HepG2 (cell line): ENCODE results near the gene SLC43A1. TPM values are rescaled to one million over a fixed set of nuclear protein-coding genes. Genes with fewer than 3 reads are reported as not detected.
A peak's percentile ranks its signal among the peaks of the same experiment; 100 is the strongest.

Experiments used
- AHR ChIP-seq: IDR thresholded peaks from 2 replicates; pipeline ENCODE4 v1.6.1; 2018; ENCODE audit warnings: missing genetic modification reagents, missing compliant biosample characterization
- CBX5 ChIP-seq: sonication (generic); formaldehyde crosslinking; IDR thresholded peaks from 2 replicates; pipeline ENCODE4 v1.4.0; 2020; ENCODE audit warnings: missing genetic modification reagents, borderline replicate concordance
- CCAR2 ChIP-seq: fragments of 200-400 bp; formaldehyde crosslinking; optimal IDR thresholded peaks from 2 replicates; pipeline ENCODE3; 2018; ENCODE audit warnings: low read depth, mild to moderate bottlenecking, low read length, moderate library complexity
- CEBPB ChIP-seq: IDR thresholded peaks from 2 replicates; pipeline ENCODE4 v1.6.1; 2011; ENCODE audit warnings: low read depth, low read length, improper control_type of control experiment, borderline replicate concordance
- GABPB1 ChIP-seq: IDR thresholded peaks from 2 replicates; pipeline ENCODE4 v1.6.1; 2016; ENCODE audit warnings: mild to moderate bottlenecking, missing genetic modification reagents, moderate library complexity, missing compliant biosample characterization
- HNRNPL ChIP-seq: fragments of 200-400 bp; formaldehyde crosslinking; IDR thresholded peaks from 2 replicates; pipeline ENCODE4 v1.6.1; 2017; ENCODE audit warnings: mild to moderate bottlenecking, low read depth, low read length
- HOXA9 ChIP-seq: sonication (generic); formaldehyde crosslinking; IDR thresholded peaks from 2 replicates; pipeline ENCODE4 v1.8.1; 2022; ENCODE audit warnings: missing genetic modification reagents, mild to moderate bottlenecking, moderate library complexity, borderline replicate concordance
- MAF1 ChIP-seq: sonication (generic); formaldehyde crosslinking; IDR thresholded peaks from 2 replicates; pipeline ENCODE4 v1.5.0; 2020; ENCODE audit warnings: missing genetic modification reagents, borderline replicate concordance
- PAWR ChIP-seq: sonication (generic); formaldehyde crosslinking; IDR thresholded peaks from 2 replicates; pipeline ENCODE4 v1.4.0; 2020; ENCODE audit warnings: missing genetic modification reagents, mild to moderate bottlenecking, borderline replicate concordance
- PAX8 ChIP-seq: sonication (generic); formaldehyde crosslinking; IDR thresholded peaks from 2 replicates; pipeline ENCODE4 v1.8.0; 2022; ENCODE audit warnings: mild to moderate bottlenecking, missing genetic modification reagents, borderline replicate concordance
- RBM39 ChIP-seq: fragments of 200-400 bp; formaldehyde crosslinking; IDR thresholded peaks from one replicate; pipeline ENCODE4 v1.6.1; 2018; ENCODE audit warnings: antibody characterized with exemption, mild to moderate bottlenecking, low read depth, low read length; ENCODE audit not compliant: poor library complexity, severe bottlenecking
- RFX5 ChIP-seq: IDR thresholded peaks from 2 replicates; pipeline ENCODE4 v1.6.1; 2011; ENCODE audit warnings: low read depth, low read length, improper control_type of control experiment
- RORA ChIP-seq: sonication (generic); formaldehyde crosslinking; IDR thresholded peaks from 2 replicates; pipeline ENCODE4 v1.5.0; 2020; ENCODE audit warnings: mild to moderate bottlenecking, missing genetic modification reagents, moderate library complexity
- SAP130 ChIP-seq: IDR thresholded peaks from 2 replicates; pipeline ENCODE4 v1.6.1; 2016; ENCODE audit warnings: low read depth
- SETDB1 ChIP-seq: sonication (generic); formaldehyde crosslinking; IDR thresholded peaks from 2 replicates; pipeline ENCODE4 v1.5.1; 2020; ENCODE audit warnings: missing genetic modification reagents, mild to moderate bottlenecking, borderline replicate concordance
- SP4 ChIP-seq: sonication (generic); formaldehyde crosslinking; IDR thresholded peaks from 2 replicates; pipeline ENCODE4 v1.8.1; 2023; ENCODE audit warnings: mild to moderate bottlenecking, missing genetic modification reagents
- SYNCRIP ChIP-seq: fragments of 200-400 bp; formaldehyde crosslinking; IDR thresholded peaks from 2 replicates; pipeline ENCODE4 v1.6.1; 2018; ENCODE audit warnings: mild to moderate bottlenecking, low read depth, low read length; ENCODE audit not compliant: insufficient read depth
- YY1 ChIP-seq: IDR thresholded peaks from 2 replicates; pipeline ENCODE4 v1.6.1; 2011; ENCODE audit warnings: low read length, low read depth, moderate library complexity, mild to moderate bottlenecking; ENCODE audit not compliant: insufficient read depth, insufficient replicate concordance
- ZBTB8A ChIP-seq: sonication (generic); formaldehyde crosslinking; IDR thresholded peaks from 2 replicates; pipeline ENCODE4 v1.4.0; 2020; ENCODE audit warnings: mild to moderate bottlenecking, low read depth, missing genetic modification reagents, borderline replicate concordance
- ZNF451 ChIP-seq: sonication (generic); formaldehyde crosslinking; IDR thresholded peaks from 2 replicates; pipeline ENCODE4 v1.5.0; 2020; ENCODE audit warnings: mild to moderate bottlenecking, missing genetic modification reagents
- ZNF530 ChIP-seq: sonication (generic); formaldehyde crosslinking; IDR thresholded peaks from 2 replicates; pipeline ENCODE4 v1.5.0; 2020; ENCODE audit warnings: low read depth, mild to moderate bottlenecking, missing genetic modification reagents
- ZNF549 ChIP-seq: sonication (generic); formaldehyde crosslinking; IDR thresholded peaks from 2 replicates; pipeline ENCODE4 v1.5.0; 2020; ENCODE audit warnings: missing genetic modification reagents
- ZNF749 ChIP-seq: sonication (generic); formaldehyde crosslinking; IDR thresholded peaks from 2 replicates; pipeline ENCODE4 v1.8.0; 2022; ENCODE audit warnings: mild to moderate bottlenecking, missing genetic modification reagents, moderate library complexity, borderline replicate concordance
- ZNF782 ChIP-seq: sonication (generic); formaldehyde crosslinking; IDR thresholded peaks from 2 replicates; pipeline ENCODE4 v1.4.0; 2020; ENCODE audit warnings: missing genetic modification reagents, mild to moderate bottlenecking, borderline replicate concordance
- polyA plus RNA-seq, 8 experiments: library from polyadenylated mRNA; depleted of rRNA in 3 of 8; stranded (reverse) in 7 of 8; unstranded in 1 of 8; fragments of >200 nt; fragmentation: Illumina TruSeq in 4 of 8; extraction: Trizol in 4 of 8; gene quantifications; 2 replicates each; pipeline versions ENCODE4 v1.2.1 to v1.2.3, GENCODE V29; 2011 to 2016; ENCODE audit warnings: low read depth in 4 of 8, missing spikeins in 1 of 8, mixed read lengths in 1 of 8; ENCODE audit not compliant: insufficient read depth in 1 of 8
- total RNA-seq, 5 experiments: library from RNA; depleted of rRNA; stranded (reverse); fragments of >200 nt; fragmentation: Illumina TruSeq; extraction: Trizol; gene quantifications; 2 replicates each; pipeline ENCODE4 v1.2.3, GENCODE V29; 2016; ENCODE audit warnings: low read depth in 1 of 5
- TF ChIP-seq, protein P1 (sequence below): sonication (generic); formaldehyde crosslinking; IDR thresholded peaks from 2 replicates; pipeline ENCODE4 v1.5.0; 2020; ENCODE audit warnings: mild to moderate bottlenecking, missing genetic modification reagents, borderline replicate concordance

The SLC43A1 gene
- total and polyA plus RNA-seq, 2 of the 13 experiments (the other 11 are each of a cell fraction or from before 2014, with no cell fraction given): 72.3 to 87.6 TPM

DNA sequence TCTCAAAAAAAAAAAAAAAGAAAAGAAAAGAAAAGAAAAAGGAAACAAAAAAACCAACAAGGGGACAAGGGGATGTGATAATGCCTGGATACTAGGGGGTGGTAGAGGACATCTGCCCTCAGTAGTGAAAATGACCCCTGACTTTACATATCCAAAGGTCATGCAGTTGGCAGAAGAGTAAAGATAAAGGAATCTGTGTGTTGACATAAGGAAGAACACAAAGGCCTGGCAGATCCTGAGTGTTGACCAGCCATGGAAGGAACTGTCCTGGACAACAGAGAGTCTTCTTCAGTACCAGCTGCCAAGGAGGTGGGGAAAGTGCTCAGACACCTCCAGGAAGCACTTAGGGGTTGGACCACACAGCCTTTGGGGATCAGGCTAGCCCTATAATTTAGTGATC is 12.6 kb downstream of the SLC43A1 start (continued):
- TF ChIP-seq, protein P1, sequence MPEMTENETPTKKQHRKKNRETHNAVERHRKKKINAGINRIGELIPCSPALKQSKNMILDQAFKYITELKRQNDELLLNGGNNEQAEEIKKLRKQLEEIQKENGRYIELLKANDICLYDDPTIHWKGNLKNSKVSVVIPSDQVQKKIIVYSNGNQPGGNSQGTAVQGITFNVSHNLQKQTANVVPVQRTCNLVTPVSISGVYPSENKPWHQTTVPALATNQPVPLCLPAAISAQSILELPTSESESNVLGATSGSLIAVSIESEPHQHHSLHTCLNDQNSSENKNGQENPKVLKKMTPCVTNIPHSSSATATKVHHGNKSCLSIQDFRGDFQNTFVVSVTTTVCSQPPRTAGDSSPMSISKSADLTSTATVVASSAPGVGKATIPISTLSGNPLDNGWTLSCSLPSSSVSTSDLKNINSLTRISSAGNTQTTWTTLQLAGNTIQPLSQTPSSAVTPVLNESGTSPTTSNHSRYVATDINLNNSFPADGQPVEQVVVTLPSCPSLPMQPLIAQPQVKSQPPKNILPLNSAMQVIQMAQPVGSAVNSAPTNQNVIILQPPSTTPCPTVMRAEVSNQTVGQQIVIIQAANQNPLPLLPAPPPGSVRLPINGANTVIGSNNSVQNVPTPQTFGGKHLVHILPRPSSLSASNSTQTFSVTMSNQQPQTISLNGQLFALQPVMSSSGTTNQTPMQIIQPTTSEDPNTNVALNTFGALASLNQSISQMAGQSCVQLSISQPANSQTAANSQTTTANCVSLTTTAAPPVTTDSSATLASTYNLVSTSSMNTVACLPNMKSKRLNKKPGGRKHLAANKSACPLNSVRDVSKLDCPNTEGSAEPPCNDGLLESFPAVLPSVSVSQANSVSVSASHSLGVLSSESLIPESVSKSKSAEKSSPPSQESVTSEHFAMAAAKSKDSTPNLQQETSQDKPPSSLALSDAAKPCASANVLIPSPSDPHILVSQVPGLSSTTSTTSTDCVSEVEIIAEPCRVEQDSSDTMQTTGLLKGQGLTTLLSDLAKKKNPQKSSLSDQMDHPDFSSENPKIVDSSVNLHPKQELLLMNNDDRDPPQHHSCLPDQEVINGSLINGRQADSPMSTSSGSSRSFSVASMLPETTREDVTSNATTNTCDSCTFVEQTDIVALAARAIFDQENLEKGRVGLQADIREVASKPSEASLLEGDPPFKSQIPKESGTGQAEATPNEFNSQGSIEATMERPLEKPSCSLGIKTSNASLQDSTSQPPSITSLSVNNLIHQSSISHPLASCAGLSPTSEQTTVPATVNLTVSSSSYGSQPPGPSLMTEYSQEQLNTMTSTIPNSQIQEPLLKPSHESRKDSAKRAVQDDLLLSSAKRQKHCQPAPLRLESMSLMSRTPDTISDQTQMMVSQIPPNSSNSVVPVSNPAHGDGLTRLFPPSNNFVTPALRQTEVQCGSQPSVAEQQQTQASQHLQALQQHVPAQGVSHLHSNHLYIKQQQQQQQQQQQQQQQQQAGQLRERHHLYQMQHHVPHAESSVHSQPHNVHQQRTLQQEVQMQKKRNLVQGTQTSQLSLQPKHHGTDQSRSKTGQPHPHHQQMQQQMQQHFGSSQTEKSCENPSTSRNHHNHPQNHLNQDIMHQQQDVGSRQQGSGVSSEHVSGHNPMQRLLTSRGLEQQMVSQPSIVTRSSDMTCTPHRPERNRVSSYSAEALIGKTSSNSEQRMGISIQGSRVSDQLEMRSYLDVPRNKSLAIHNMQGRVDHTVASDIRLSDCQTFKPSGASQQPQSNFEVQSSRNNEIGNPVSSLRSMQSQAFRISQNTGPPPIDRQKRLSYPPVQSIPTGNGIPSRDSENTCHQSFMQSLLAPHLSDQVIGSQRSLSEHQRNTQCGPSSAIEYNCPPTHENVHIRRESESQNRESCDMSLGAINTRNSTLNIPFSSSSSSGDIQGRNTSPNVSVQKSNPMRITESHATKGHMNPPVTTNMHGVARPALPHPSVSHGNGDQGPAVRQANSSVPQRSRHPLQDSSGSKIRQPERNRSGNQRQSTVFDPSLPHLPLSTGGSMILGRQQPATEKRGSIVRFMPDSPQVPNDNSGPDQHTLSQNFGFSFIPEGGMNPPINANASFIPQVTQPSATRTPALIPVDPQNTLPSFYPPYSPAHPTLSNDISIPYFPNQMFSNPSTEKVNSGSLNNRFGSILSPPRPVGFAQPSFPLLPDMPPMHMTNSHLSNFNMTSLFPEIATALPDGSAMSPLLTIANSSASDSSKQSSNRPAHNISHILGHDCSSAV (CRISPR knock-in tag): no peak
- TF ChIP-seq ZNF549 (CRISPR knock-in tag) (no peak), AHR (CRISPR knock-in tag) (no peak), PAX8 (CRISPR knock-in tag) (no peak), ZNF749 (CRISPR knock-in tag) (no peak), YY1 (no peak), SP4 (CRISPR knock-in tag) (no peak), CCAR2 (no peak), ZBTB8A (CRISPR knock-in tag) (no peak), ZNF530 (CRISPR knock-in tag) (no peak), RORA (CRISPR knock-in tag) (no peak), RFX5 (no peak), GABPB1 (no peak), HNRNPL (no peak), CBX5 (no peak), ZNF782 (no peak), HOXA9 (CRISPR knock-in tag) (no peak), SYNCRIP (no peak), PAWR (CRISPR knock-in tag) (no peak), SETDB1 (no peak), CEBPB (no peak), RBM39 (no peak), SAP130 (CRISPR knock-in tag) (peak; percentile 75), ZNF451 (no peak), MAF1 (CRISPR knock-in tag) (no peak)
